Aorta (tissue), 5 donors: ENCODE measurements around the gene SEPTIN10. TPM values are rescaled to one million over a fixed set of nuclear protein-coding genes. Genes with fewer than 3 reads are reported as not detected.

Source experiments
- ATAC-seq: fragments of 200-7000 bp; cut with Tn5 transposase; one replicate; pipeline ENCODE4 v1.9.1; 2022; ENCODE audit warnings: moderate library complexity; ENCODE audit not compliant: low FRiP score
- DNase-seq, 2 donors: peaks; one replicate each; pipeline ENCODE4 v3.0.0-alpha.2; 2020
- H3K27ac ChIP-seq, 2 donors: one replicate each; pipeline ENCODE4 v1.5.1; 2013; ENCODE audit warnings: low read length in 2 of 2, mild to moderate bottlenecking in 2 of 2, moderate library complexity in 2 of 2, control low read depth in 1 of 2, inconsistent platforms in 1 of 2, low read depth in 1 of 2
- H3K27me3 ChIP-seq, 2 donors: one replicate each; pipeline ENCODE4 v1.6.1; 2013; ENCODE audit warnings: control low read depth in 1 of 2, low read length in 1 of 2, mild to moderate bottlenecking in 1 of 2, moderate library complexity in 1 of 2; ENCODE audit not compliant: insufficient read depth in 2 of 2, control insufficient read depth in 1 of 2
- H3K36me3 ChIP-seq, 2 donors: one replicate each; pipeline ENCODE4 v1.6.1; 2013; ENCODE audit warnings: control low read depth in 1 of 2, low read length in 1 of 2, mild to moderate bottlenecking in 1 of 2; ENCODE audit not compliant: insufficient read depth in 2 of 2, control insufficient read depth in 1 of 2
- H3K4me1 ChIP-seq, 2 donors: one replicate each; pipeline ENCODE4 v1.6.1; 2013; ENCODE audit warnings: low read length in 2 of 2, control low read depth in 1 of 2, mild to moderate bottlenecking in 1 of 2, moderate library complexity in 1 of 2; ENCODE audit not compliant: insufficient read depth in 2 of 2, control insufficient read depth in 1 of 2
- H3K4me3 ChIP-seq, 2 donors: one replicate each; pipeline ENCODE4 v1.5.1; 2013; ENCODE audit warnings: low read length in 2 of 2, control low read depth in 1 of 2, mild to moderate bottlenecking in 1 of 2
- H3K9me3 ChIP-seq: one replicate; pipeline ENCODE4 v1.6.1; 2013; ENCODE audit warnings: mild to moderate bottlenecking, low read length; ENCODE audit not compliant: control insufficient read depth
- WGBS, 2 donors: extraction: QIAGEN DNeasy Blood & Tissue Kit; methylation state at CpG; one replicate each; pipeline ENCODE4 v1.1.7; 2013; 5-methylcytosine and 5-hydroxymethylcytosine counted together
- intact Hi-C, 2 donors: fragments of 100-400 bp; cut with DNase I; formaldehyde crosslinking; loops; one replicate each; pipeline versions ENCODE4 v1.14.2 to v1.15.0; 2022
- polyA plus RNA-seq, 2 donors: library from polyadenylated mRNA; stranded (reverse); fragments of 200-250 nt; gene quantifications; one replicate each; pipeline ENCODE4 v1.2.3, GENCODE V29; 2013
- total RNA-seq, 2 donors: library from RNA; stranded (reverse); fragmentation: NEBNext Ultra II Directional; extraction: Animal tissue kit (Norgen Biotek cat#: 25700); gene quantifications; one replicate each; pipeline ENCODE4 v1.2.1, GENCODE V29; 2021
- donor health status: healthy with polysubstance abuse.
- donor health status: Bipolar disorder and iron deficiency.
- donor health status: DM: no; HTN: no; CAD: no.
- donor health status: DM: no; HTN: no; CAD: no.
- donor health status: DM: yes; HTN: yes; CAD: no.

The SEPTIN10 gene
- total and polyA plus RNA-seq, 4 donors, result 80.3 to 132 (median 107) TPM

DNA sequence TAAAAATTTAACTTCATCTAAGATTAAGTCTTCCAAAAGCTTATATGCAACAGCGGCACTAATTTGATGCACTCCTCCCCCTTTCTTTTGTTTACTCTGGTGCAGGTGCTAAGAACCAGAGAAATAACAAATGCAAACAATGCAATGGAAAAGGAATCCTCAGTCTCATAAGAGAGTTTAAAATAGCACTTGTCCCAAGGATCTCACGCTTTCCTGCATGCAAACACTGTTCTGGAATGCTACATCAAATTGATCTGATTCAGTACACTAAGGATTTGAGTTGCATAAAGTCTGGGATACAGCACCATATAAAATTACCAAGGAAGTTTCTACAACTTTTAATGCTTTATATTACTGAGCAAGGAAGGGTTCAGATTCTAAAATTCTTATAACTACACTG, 50.5 kb downstream of the SEPTIN10 start:
- WGBS, 2 donors, result 65 to 78% methylated on average over 2 of the region's 2 CpGs

DNA sequence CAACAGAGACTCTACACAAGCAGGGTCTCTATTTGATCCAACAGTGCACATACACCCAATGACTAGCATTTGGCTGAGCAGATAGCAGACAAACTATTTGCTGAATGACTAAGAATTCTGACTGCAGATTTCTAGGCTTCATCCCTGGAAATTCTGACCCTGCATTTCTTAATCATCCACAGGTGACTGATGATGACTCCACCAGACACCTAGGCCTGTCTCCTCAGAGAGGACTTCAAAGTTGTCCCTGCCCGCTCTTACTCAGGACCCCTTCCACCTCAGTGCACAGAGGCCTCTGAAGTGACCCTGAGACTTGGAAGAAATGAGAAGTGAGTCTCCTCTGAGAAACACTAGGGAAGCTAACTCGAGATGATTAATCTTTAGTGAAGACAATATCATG, 51.3 kb downstream of the SEPTIN10 start:
- Histone ChIP-seq H3K27me3 (no peaks in the 10 kb centered on the region), H3K9me3 (no peaks in the 10 kb centered on the region), H3K36me3 (peaks cover 0 to 3% of the 10 kb centered on the region in 2 donors), H3K4me1 (no peaks in the 10 kb centered on the region), H3K4me3 (no peak overlapping the region), H3K27ac (no peak overlapping the region)
- no peak for DNase-seq
- 94 to 98% methylated on average over 2 of the region's 2 CpGs for WGBS, 2 donors
- ATAC-seq, result no peak
- intact Hi-C loops, result no loop called here

More for the DNA sequence above, 50.5 kb downstream of the SEPTIN10 start:
- H3K9me3 ChIP-seq, result no peaks in the 10 kb centered on the region
- H3K4me1 ChIP-seq, result no peaks in the 10 kb centered on the region
- H3K4me3 ChIP-seq, result no peak overlapping the region
- peaks cover 0 to 3% of the 10 kb centered on the region in 2 donors for H3K36me3 ChIP-seq
- H3K27ac ChIP-seq, result no peak overlapping the region
- intact Hi-C loops, result no loop called here
- DNase-seq, result no peak
- ATAC-seq, result no peak
- H3K27me3 ChIP-seq, result no peaks in the 10 kb centered on the region

DNA sequence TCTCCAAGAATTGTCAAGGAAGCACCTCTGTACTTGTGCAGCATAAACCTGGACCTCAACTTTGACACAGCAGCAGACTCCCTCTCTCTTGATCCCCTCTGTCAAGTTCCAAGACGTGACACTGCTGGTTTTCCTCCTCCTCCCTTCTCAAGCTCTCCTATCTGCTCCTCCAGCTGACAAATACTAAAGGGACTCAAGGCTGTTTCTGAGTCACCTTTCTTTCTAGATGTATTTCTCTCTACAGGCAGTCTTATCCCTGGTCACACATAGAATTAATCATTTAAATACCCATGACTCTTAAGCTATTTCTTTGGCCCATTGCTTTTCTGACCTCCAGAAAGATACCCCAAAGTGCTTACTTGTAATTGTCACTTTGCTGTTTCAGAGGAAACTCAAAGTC, 53.5 kb downstream of the SEPTIN10 start:
- Histone ChIP-seq H3K27ac (no peak overlapping the region), H3K4me3 (no peak overlapping the region), H3K36me3 (peaks cover under 1 to 3% of the 10 kb centered on the region in 2 donors), H3K4me1 (no peaks in the 10 kb centered on the region), H3K27me3 (no peaks in the 10 kb centered on the region), H3K9me3 (no peaks in the 10 kb centered on the region)
- DNase-seq (no peak), ATAC-seq (no peak)
- 71 to 91% methylated on average over 1 of the region's 1 CpG for WGBS, 2 donors
- intact Hi-C loops, result no loop called here

DNA sequence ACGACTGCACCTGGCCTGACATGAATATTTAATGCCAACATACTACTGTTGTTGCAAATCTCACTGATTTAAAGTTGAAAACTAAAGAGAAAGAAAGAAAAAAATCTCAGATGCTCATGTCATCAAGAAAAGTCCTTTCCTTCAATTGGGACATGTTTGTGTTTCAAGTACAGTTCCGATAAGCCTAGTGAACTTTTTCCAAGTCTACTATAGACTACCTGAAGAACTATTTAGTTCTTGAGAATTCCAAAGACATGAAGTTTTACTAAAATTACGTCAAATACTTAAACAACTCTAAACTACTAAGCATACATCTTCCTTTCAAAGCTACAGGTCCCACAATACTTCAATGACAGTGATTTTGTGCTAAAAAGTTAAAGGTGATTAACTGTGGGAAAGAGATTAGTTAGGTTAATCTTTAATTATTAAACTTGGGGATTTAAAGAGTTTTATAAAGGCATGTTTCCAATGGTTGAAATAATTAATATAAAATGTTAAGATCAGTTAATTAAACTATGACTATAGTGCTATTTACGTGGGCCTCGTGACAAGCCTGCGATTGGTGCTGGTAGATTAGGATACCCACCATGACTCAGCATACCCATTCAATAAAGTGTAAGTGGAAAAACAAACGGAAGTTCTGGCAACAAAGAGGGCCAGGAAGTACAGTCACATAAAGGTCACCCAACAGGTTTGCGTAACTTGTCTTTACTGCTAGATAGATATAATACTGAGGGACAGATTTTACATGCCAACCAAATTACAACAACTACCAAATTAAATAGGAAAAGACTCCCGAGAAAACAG, 55.5 kb downstream of the SEPTIN10 start:
- WGBS, 2 donors, result 27 to 40% methylated on average over 9 of the region's 9 CpGs
- ATAC-seq (no peak), DNase-seq (no peak)
- Histone ChIP-seq H3K9me3 (no peaks in the 10 kb centered on the region), H3K36me3 (peaks cover 1 to 3% of the 10 kb centered on the region in 2 donors), H3K4me1 (no peaks in the 10 kb centered on the region), H3K27ac (no peak overlapping the region), H3K27me3 (no peaks in the 10 kb centered on the region), H3K4me3 (no peak overlapping the region)
- intact Hi-C loops, result loop anchor here in 1 of 2 donors (5.0 kb wide), 1 partner anchor 54 kb away; the partner anchor contains the start of genes SEPTIN10 and SOWAHC

DNA sequence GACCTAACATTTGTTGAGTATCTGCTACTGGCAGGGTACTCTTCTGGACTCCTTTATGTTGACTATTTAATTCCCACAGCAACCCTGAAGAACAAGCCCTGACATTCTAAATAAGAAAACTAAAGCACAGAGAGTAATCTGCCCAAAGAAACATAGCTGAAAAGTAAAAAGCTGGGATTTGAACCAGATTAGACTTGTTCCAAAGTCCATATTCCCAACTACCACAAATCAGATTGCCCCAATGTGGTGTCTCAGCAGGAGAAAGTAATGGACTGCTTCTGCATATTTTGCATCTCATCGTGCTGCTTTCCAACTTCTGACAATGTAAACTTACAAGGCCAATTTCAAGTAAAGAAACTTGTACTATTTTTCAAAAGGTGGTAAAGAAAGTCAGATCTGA, 56.5 kb downstream of the SEPTIN10 start:
- Histone ChIP-seq H3K27me3 (no peaks in the 10 kb centered on the region), H3K4me3 (no peak overlapping the region), H3K9me3 (no peaks in the 10 kb centered on the region), H3K27ac (no peak overlapping the region), H3K4me1 (no peaks in the 10 kb centered on the region), H3K36me3 (peaks cover 1 to 4% of the 10 kb centered on the region in 2 donors)
- DNase-seq (no peak), ATAC-seq (no peak)
- intact Hi-C loops, result loop anchor here in 1 of 2 donors (5.0 kb wide), 1 partner anchor 55 kb away; the partner anchor contains the start of genes SEPTIN10 and SOWAHC
- WGBS, 2 donors, result 6 to 33% methylated on average over 1 of the region's 1 CpG

DNA sequence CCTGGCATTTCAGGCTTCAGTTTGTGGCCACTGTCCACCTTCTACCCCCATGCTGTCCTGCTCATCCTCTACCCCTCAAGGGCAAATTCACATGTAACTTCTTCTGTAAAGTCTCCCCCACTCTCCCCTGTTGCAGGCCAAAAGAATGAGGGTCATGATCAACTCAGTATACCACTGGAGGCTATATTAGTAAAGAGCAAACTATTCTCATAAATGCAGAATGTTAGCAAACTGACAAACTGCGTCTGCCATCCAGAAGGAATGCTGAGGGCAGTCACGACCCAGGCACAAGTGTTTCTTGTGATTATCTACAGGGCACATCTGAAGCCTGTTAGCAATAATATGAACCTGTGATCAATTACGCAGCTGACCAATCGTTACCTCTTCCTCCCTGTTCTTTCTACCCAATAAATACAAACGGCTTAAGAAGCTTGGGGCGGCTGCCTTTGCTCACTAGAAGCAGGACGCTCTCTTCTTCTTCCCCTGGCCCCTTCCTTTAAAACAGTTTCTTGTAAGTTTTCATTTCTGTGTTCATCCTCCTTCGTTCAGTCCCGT, 58.3 kb downstream of the SEPTIN10 start:
- ATAC-seq (no peak), DNase-seq (no peak)
- Histone ChIP-seq H3K4me3 (no peak overlapping the region), H3K27ac (no peak overlapping the region), H3K27me3 (no peaks in the 10 kb centered on the region), H3K36me3 (peaks cover 3 to 6% of the 10 kb centered on the region in 2 donors), H3K9me3 (no peaks in the 10 kb centered on the region), H3K4me1 (no peaks in the 10 kb centered on the region)
- intact Hi-C loops, result loop anchor here in 1 of 2 donors (5.0 kb wide), 1 partner anchor 57 kb away; the partner anchor contains the start of genes SEPTIN10 and SOWAHC
- WGBS, 2 donors, result 89 to 90% methylated on average over 9 of the region's 9 CpGs

DNA sequence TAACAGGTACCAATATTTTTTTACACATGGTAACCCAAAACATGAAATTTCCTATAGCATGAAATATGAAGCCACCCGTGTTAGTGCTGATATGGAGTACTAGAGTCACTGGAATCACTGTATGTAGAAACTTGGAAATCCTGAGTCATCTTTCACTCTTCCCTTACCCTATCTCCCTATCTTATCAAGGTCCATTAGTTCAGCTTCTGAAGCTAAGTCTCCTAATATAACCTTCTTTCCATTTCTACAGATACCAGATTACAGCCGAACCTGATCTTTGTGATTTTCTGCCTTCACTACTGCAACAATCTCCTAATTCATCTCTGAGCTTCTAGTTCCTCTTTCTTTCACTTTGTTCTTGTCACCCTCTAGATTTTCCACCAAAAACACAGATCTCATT, 59.0 kb downstream of the SEPTIN10 start:
- intact Hi-C loops, result loop anchor here in 1 of 2 donors (5.0 kb wide), 1 partner anchor 58 kb away; the partner anchor contains the start of genes SEPTIN10 and SOWAHC
- H3K27me3 ChIP-seq, result no peaks in the 10 kb centered on the region

DNA sequence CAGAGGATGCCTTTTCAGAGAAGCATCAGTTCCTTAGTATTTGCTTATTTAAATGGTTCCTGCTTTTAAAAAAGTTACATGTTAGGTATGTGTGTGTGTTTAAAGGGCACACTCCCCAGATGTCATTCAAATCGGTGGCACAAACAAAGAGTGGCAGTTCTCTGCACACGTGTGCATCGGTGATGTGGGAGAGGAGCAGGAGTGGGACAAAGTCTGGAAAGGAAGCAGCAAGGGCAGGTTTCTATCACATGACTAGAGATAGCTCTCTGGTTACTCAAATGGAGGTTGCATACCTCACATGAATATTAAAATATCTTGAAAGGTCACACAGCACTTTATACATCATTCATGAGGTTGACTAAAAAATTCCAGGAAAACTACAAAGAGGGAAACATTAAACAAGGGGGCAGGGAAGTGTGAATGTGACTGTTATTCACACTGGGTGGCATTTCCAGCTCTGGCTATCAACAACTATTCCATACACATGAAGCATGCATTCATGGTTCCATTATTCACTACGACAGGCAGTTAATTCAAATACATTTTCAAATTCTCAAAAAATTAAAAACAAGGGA, 64.7 kb downstream of the SEPTIN10 start:
- ATAC-seq, result no peak
- no peaks in the 10 kb centered on the region for H3K9me3 ChIP-seq
- no peaks in the 10 kb centered on the region for H3K27me3 ChIP-seq
- H3K4me3 ChIP-seq, result no peak overlapping the region
- H3K4me1 ChIP-seq, result peaks cover 0 to 1% of the 10 kb centered on the region in 2 donors
- peaks cover 2 to 6% of the 10 kb centered on the region in 2 donors for H3K36me3 ChIP-seq
- no peak for DNase-seq
- 82 to 83% methylated on average over 4 of the region's 4 CpGs for WGBS, 2 donors
- no peak overlapping the region for H3K27ac ChIP-seq
- intact Hi-C loops, result loop anchor here in 1 of 2 donors (5.0 kb wide), 1 partner anchor 168 kb away; no protein-coding TSS in a partner anchor

More for the DNA sequence above, 59.0 kb downstream of the SEPTIN10 start:
- Histone ChIP-seq H3K9me3 (no peaks in the 10 kb centered on the region), H3K4me3 (no peak overlapping the region), H3K36me3 (peaks cover 3 to 6% of the 10 kb centered on the region in 2 donors), H3K27ac (no peak overlapping the region), H3K4me1 (no peaks in the 10 kb centered on the region)
- 76 to 83% methylated on average over 2 of the region's 2 CpGs for WGBS, 2 donors
- DNase-seq, result no peak
- ATAC-seq, result no peak
